AG10803 (cell line): ENCODE data around the gene MLXIPL.

Source experiments
- DNase-seq: peaks from one replicate; pipeline ENCODE4 v3.0.0; 2010; ENCODE audit warnings: low read depth
- H3K4me3 ChIP-seq: 2 replicates; pipeline ENCODE4 v1.5.1; 2011; ENCODE audit warnings: mild to moderate bottlenecking, low read length, control low read depth
- CTCF ChIP-seq: conservative IDR thresholded peaks from 2 replicates; pipeline ENCODE4 v1.5.1; 2011; ENCODE audit warnings: mild to moderate bottlenecking, low read length, control low read depth, inconsistent platforms

Gene MLXIPL

GRCh38 chr7:73649576-73649975 is 25.3 kb upstream of the MLXIPL start:
- TF ChIP-seq CTCF, result no peak
- no peak overlapping the region for H3K4me3 ChIP-seq
- no peak for DNase-seq

- H3K4me3 ChIP-seq, result no peak overlapping the region
- DNase-seq, result no peak
- TF ChIP-seq CTCF, result no peak
These were observed 24.4 kb upstream of the MLXIPL start for GRCh38 chr7:73648593-73649332.

- no peak overlapping the region for H3K4me3 ChIP-seq
- TF ChIP-seq CTCF, result no peak
- DNase-seq, result no peak
These were observed 23.6 kb upstream of the MLXIPL start for GRCh38 chr7:73647725-73648592.

- TF ChIP-seq CTCF, result no peak
- no peak overlapping the region for H3K4me3 ChIP-seq
These were observed 22.7 kb upstream of the MLXIPL start for GRCh38 chr7:73646785-73647724.

GRCh38 chr7:73645643-73646174 is 21.4 kb upstream of the MLXIPL start:
- DNase-seq, result no peak
- no peak for TF ChIP-seq CTCF
- no peak overlapping the region for H3K4me3 ChIP-seq

More at GRCh38 chr7:73646785-73647724, 22.7 kb upstream of the MLXIPL start:
- DNase-seq, result no peak

- TF ChIP-seq CTCF, result no peak
- DNase-seq, result no peak
These were observed 20.5 kb upstream of the MLXIPL start for GRCh38 chr7:73644688-73645286.

More at GRCh38 chr7:73644688-73645286, 20.5 kb upstream of the MLXIPL start:
- no peak overlapping the region for H3K4me3 ChIP-seq
